SK-N-SH (cell line): ENCODE results near the gene TBX15. TPM values are rescaled to one million over a fixed set of nuclear protein-coding genes. Genes with fewer than 3 reads are reported as not detected.

Source experiments
- CTCF ChIA-PET: fragments of 300-600, 350-600 bp; formaldehyde crosslinking; extraction: SDS; loops from one replicate; lab custom pipeline; 2021; lab: Yijun Ruan, JAX
- POLR2A ChIA-PET: fragments of 350-600 bp; sonication (Branson Sonifier 250); formaldehyde crosslinking; extraction: SDS; loops from one replicate; lab custom pipeline; 2020; ENCODE audit warnings: antibody characterized with exemption, inconsistent platforms; lab: Yijun Ruan, JAX
- DNase-seq: peaks from one replicate; pipeline ENCODE4 v3.0.0; 2012
- H2AFZ ChIP-seq: fragments of 200-600 bp; sonication (generic); 2 replicates; pipeline ENCODE4 v1.8.1; 2016; ENCODE audit warnings: antibody characterized with exemption, mild to moderate bottlenecking, low read depth
- H3F3A ChIP-seq: fragments of 200-600 bp; sonication (generic); replicated peaks from 2 replicates; pipeline ENCODE3; 2016; ENCODE audit warnings: antibody characterized with exemption, mild to moderate bottlenecking; ENCODE audit not compliant: insufficient read depth
- H3K27ac ChIP-seq, 2 experiments: fragments of 200-500 bp in 1 of 2; fragments of 200-600 bp in 1 of 2; sonication (Bioruptor generic) in 1 of 2; sonication (generic), shearing (Covaris generic) in 1 of 2; 2 replicates each; pipeline versions ENCODE4 v1.5.1 to v1.6.1; 2014 to 2016; ENCODE audit warnings: low read depth in 2 of 2, inconsistent platforms in 1 of 2, low read length in 1 of 2, mild to moderate bottlenecking in 1 of 2, mixed read lengths in 1 of 2
- H3K27me3 ChIP-seq: fragments of 200-600 bp; sonication (generic), shearing (Covaris generic); 2 replicates; pipeline ENCODE4 v1.6.1; 2016; ENCODE audit warnings: mixed run types; ENCODE audit not compliant: insufficient read depth
- H3K36me3 ChIP-seq, 2 experiments: fragments of 200-500 bp in 1 of 2; fragments of 200-600 bp in 1 of 2; sonication (Bioruptor generic) in 1 of 2; sonication (generic) in 1 of 2; replicated peaks in 1 of 2; 2 replicates each; pipeline versions ENCODE3 to v1.5.1; 2014 to 2016; ENCODE audit warnings: low read length in 1 of 2, mild to moderate bottlenecking in 1 of 2; ENCODE audit not compliant: insufficient read depth in 2 of 2, control insufficient read depth in 1 of 2
- H3K4me1 ChIP-seq, 2 experiments: fragments of 200-500 bp in 1 of 2; fragments of 200-600 bp in 1 of 2; sonication (Bioruptor generic) in 1 of 2; sonication (generic), shearing (Covaris generic) in 1 of 2; 2 replicates each; pipeline versions ENCODE4 v1.5.1 to v1.6.1; 2014 to 2016; ENCODE audit warnings: low read depth in 1 of 2, low read length in 1 of 2, mixed run types in 1 of 2; ENCODE audit not compliant: insufficient read depth in 2 of 2, control insufficient read depth in 1 of 2
- H3K4me2 ChIP-seq: fragments of 200-600 bp; sonication (generic), shearing (Covaris generic); 2 replicates; pipeline ENCODE4 v1.6.1; 2017; ENCODE audit warnings: mixed run types
- H3K4me3 ChIP-seq, 2 experiments: fragments of 200-500 bp in 1 of 2; fragments of 200-600 bp in 1 of 2; sonication (Bioruptor generic) in 1 of 2; sonication (generic), shearing (Covaris generic) in 1 of 2; 2 replicates each; pipeline versions ENCODE4 v1.5.1 to v1.8.1; 2014 to 2016; ENCODE audit warnings: low read depth in 2 of 2, inconsistent platforms in 1 of 2, low read length in 1 of 2, mild to moderate bottlenecking in 1 of 2, mixed read lengths in 1 of 2, moderate library complexity in 1 of 2
- H3K79me2 ChIP-seq: fragments of 200-600 bp; sonication (generic); 2 replicates; pipeline ENCODE4 v1.8.1; 2017; ENCODE audit warnings: mild to moderate bottlenecking; ENCODE audit not compliant: insufficient read depth
- H3K9ac ChIP-seq: fragments of 200-600 bp; sonication (generic); 2 replicates; pipeline ENCODE4 v1.6.1; 2017; ENCODE audit warnings: mixed run types
- H3K9me2 ChIP-seq: fragments of 200-600 bp; sonication (generic); 2 replicates; pipeline ENCODE4 v1.6.1; 2017; ENCODE audit warnings: mixed run types
- H3K9me3 ChIP-seq: fragments of 200-600 bp; sonication (generic); 2 replicates; pipeline ENCODE4 v1.6.1; 2017; ENCODE audit warnings: mixed run types, mild to moderate bottlenecking, moderate library complexity
- H4K20me1 ChIP-seq: fragments of 200-600 bp; sonication (generic); 2 replicates; pipeline ENCODE4 v1.6.1; 2017; ENCODE audit warnings: mild to moderate bottlenecking, mixed run types; ENCODE audit not compliant: insufficient read depth
- CHD2 ChIP-seq: fragments of 150-350 bp; IDR thresholded peaks from 2 replicates; pipeline ENCODE4 v1.6.1; 2018; ENCODE audit warnings: low read length; ENCODE audit not compliant: partially characterized antibody
- ELF1 ChIP-seq: IDR thresholded peaks from 2 replicates; pipeline ENCODE4 v1.4.0; 2012
- FOSL2 ChIP-seq: IDR thresholded peaks from 2 replicates; pipeline ENCODE4 v1.4.0; 2012; ENCODE audit warnings: low read depth, mild to moderate bottlenecking, moderate library complexity, borderline replicate concordance
- FOXM1 ChIP-seq: IDR thresholded peaks from 2 replicates; pipeline ENCODE4 v1.4.0; 2012; ENCODE audit warnings: low read depth, mild to moderate bottlenecking
- GATA2 ChIP-seq: sonication (generic); formaldehyde crosslinking; IDR thresholded peaks from 2 replicates; pipeline ENCODE4 v1.5.0; 2020; ENCODE audit warnings: mild to moderate bottlenecking, missing genetic modification reagents
- JUND ChIP-seq: IDR thresholded peaks from 2 replicates; pipeline ENCODE4 v1.4.0; 2012
- MAX ChIP-seq: IDR thresholded peaks from 2 replicates; pipeline ENCODE4 v1.4.0; 2012; ENCODE audit warnings: low read depth
- MEF2A ChIP-seq: IDR thresholded peaks from 2 replicates; pipeline ENCODE4 v1.4.0; 2012; ENCODE audit warnings: low read depth, borderline replicate concordance
- MXI1 ChIP-seq: IDR thresholded peaks from 2 replicates; pipeline ENCODE4 v1.6.1; 2012; ENCODE audit warnings: mild to moderate bottlenecking, low read depth, low read length, improper control_type of control experiment
- NFIC ChIP-seq: IDR thresholded peaks from 2 replicates; pipeline ENCODE4 v1.4.0; 2012; ENCODE audit warnings: borderline replicate concordance
- PBX3 ChIP-seq: IDR thresholded peaks from 2 replicates; pipeline ENCODE4; 2012
- POLR2AphosphoS5 ChIP-seq: IDR thresholded peaks from 2 replicates; pipeline ENCODE4 v1.6.1; 2012; ENCODE audit warnings: low read depth, low read length
- RCOR1 ChIP-seq: fragments of 150-350 bp; IDR thresholded peaks from 2 replicates; pipeline ENCODE4 v1.6.1; 2017; ENCODE audit warnings: antibody characterized with exemption, low read length
- REST ChIP-seq: IDR thresholded peaks from 2 replicates; pipeline ENCODE4 v1.6.1; 2012; ENCODE audit warnings: mild to moderate bottlenecking, low read depth, low read length, moderate library complexity
- SIN3A ChIP-seq: IDR thresholded peaks from 2 replicates; pipeline ENCODE4 v1.6.1; 2012; ENCODE audit warnings: low read depth, mild to moderate bottlenecking, low read length, moderate library complexity, borderline replicate concordance
- SMC3 ChIP-seq: IDR thresholded peaks from 2 replicates; pipeline ENCODE4 v1.6.1; 2012; ENCODE audit warnings: low read depth, low read length, improper control_type of control experiment
- TCF12 ChIP-seq: IDR thresholded peaks from 2 replicates; pipeline ENCODE4 v1.4.0; 2012
- TEAD4 ChIP-seq: IDR thresholded peaks from 2 replicates; pipeline ENCODE4 v1.4.0; 2012; ENCODE audit warnings: mild to moderate bottlenecking, borderline replicate concordance; ENCODE audit not compliant: insufficient read depth
- USF1 ChIP-seq: IDR thresholded peaks from 2 replicates; pipeline ENCODE4 v1.4.0; 2012; ENCODE audit warnings: low read depth, borderline replicate concordance
- YY1 ChIP-seq: IDR thresholded peaks from 2 replicates; pipeline ENCODE4 v1.4.0; 2012; ENCODE audit warnings: low read depth, mild to moderate bottlenecking
- WGBS: methylation state at CpG from one replicate; pipeline ENCODE4 v1.1.6; 2017; ENCODE audit warnings: low lambda C conversion rate; 5-methylcytosine and 5-hydroxymethylcytosine counted together
- polyA plus RNA-seq, 3 experiments: library from polyadenylated mRNA; depleted of rRNA; stranded (reverse); fragments of >200 nt; gene quantifications; 2 replicates each; pipeline ENCODE4 v1.2.3, GENCODE V29; 2012

The TBX15 gene
- polyA plus RNA-seq, 1 of the 3 experiments (the other 2 are of a cell fraction): 0.02 TPM

GRCh38 chr1:118997225-118997624 lies 9.1 kb upstream of the TBX15 start:
- Histone ChIP-seq H3K4me2 (no peak overlapping the region), H3F3A (no peaks in the 10 kb centered on the region), H4K20me1 (no peaks in the 10 kb centered on the region), H3K36me3 (no peaks in the 10 kb centered on the region), H3K4me3 (no peak overlapping the region), H3K9me2 (no peaks in the 10 kb centered on the region), H3K4me1 (no peaks in the 10 kb centered on the region), H3K9me3 (no peaks in the 10 kb centered on the region), H3K9ac (no peak overlapping the region), H2AFZ (no peak overlapping the region), H3K27me3 (peaks cover 85% of the 10 kb centered on the region), H3K27ac (no peak overlapping the region), H3K79me2 (no peaks in the 10 kb centered on the region)
- ChIA-PET CTCF (interaction anchor here (1.4 to 3.0 kb wide), 3 partner anchors 9 to 13 kb away, joined by 3 to 13 read pairs (median 7); no protein-coding TSS in a partner anchor), POLR2A (no interaction called here)
- WGBS: 0% methylated on average over 1 of the region's 7 CpGs
- TF ChIP-seq NFIC (no peak), USF1 (no peak), SMC3 (no peak), POLR2AphosphoS5 (no peak), PBX3 (no peak), GATA2 (CRISPR knock-in tag) (no peak), MAX (no peak), TEAD4 (no peak), CHD2 (no peak), FOXM1 (no peak), SIN3A (no peak), MEF2A (no peak), RCOR1 (no peak), MXI1 (no peak), REST (no peak), ELF1 (no peak), TCF12 (no peak), JUND (no peak), YY1 (no peak), FOSL2 (no peak)
- DNase-seq: no peak
